Activated T-cell treated with anti-CD3 and anti-CD28 coated beads, Interleukin-2, amount 50 U/mL, for 4 hours (primary cell): ENCODE results near the gene ALDH8A1. TPM values are rescaled to one million over a fixed set of nuclear protein-coding genes. Genes with fewer than 3 reads are reported as not detected.
"Not testable (repeated sequence)": the region's sequence is repeated elsewhere in the genome, so short reads cannot be mapped to it uniquely, and the experiment has no call there.

Experiments used
- ATAC-seq, 2 donors: fragments of 200-7000 bp; cut with Tn5 transposase; one replicate each; pipeline ENCODE4 v1.10.0; 2021
- DNase-seq: peaks from one replicate; pipeline ENCODE4 v3.0.0-alpha.2; 2020
- H3K27me3 Mint-ChIP-seq: one replicate; pipeline ENCODE4 v1.8.0; 2021; ENCODE audit warnings: low read depth, mixed read lengths
- H3K36me3 Mint-ChIP-seq: one replicate; pipeline ENCODE4 v1.8.0; 2022; ENCODE audit warnings: mixed read lengths; ENCODE audit not compliant: insufficient read depth
- H3K4me1 Mint-ChIP-seq: one replicate; pipeline ENCODE4 v1.8.0; 2021; ENCODE audit warnings: low read depth, mixed read lengths
- H3K4me3 Mint-ChIP-seq: one replicate; pipeline ENCODE4 v1.8.0; 2021; ENCODE audit warnings: mild to moderate bottlenecking, moderate library complexity, mixed read lengths
- H3K9me3 Mint-ChIP-seq: one replicate; pipeline ENCODE4 v1.8.0; 2021; ENCODE audit warnings: mixed read lengths
- total RNA-seq, 3 donors: library from RNA; stranded (reverse); gene quantifications; one replicate each; pipeline ENCODE4 v1.2.1, GENCODE V29; 2021

The ALDH8A1 gene
- total RNA-seq, 3 donors from 2014 or later, result 0.25 to 0.29 TPM; not detected in 1

GRCh38 chr6:134910593-134910935 lies 39.3 kb downstream of the ALDH8A1 start:
- Mint-ChIP-seq H3K27me3 (peaks cover 5% of the 10 kb centered on the region), H3K4me3 (no peak overlapping the region), H3K36me3 (no peaks in the 10 kb centered on the region), H3K9me3 (peaks cover 2% of the 10 kb centered on the region), H3K4me1 (no peaks in the 10 kb centered on the region)
- DNase-seq (no peak), ATAC-seq (no peak)

DNA sequence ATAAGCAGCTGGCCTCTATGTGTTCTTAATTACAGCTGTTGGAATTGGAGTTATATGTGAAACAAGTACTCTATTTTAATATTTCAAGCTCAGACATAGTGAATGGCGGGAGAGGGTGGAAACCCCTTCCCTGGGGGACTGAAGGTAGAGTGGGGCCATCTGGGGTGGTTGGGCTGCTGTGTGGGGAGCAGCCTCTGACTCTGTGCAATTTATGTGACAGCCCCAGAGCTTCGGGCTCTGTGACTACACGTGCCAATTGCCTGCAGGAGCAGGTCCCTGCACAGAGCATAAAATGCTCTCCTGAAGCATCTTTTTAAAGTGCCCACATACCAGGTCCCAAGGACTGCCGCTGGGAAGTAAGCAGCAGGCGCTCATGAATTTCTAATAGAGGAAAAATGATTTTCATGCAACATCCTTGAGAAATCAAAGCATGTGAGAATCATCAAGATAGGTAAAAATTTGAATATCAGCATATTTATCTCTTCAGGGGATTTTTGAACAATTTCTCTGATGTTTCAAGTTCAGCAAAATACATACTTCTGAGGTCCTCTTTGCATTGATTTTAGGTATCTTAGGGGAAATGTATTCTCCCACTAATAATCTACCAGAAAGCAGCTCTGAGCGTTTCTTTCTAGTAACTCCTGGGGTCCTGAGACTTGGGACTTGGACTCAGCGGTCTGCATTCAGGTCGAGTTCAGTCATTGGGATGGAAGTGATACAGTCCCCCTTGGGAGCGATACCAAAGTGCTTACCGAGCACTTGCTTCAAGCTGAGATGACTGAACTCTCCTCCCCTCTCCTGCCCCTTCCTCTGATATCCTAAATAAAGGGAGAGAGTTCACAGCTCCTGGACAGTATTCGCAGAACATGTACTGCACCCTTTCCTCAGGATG lies 40.0 kb downstream of the ALDH8A1 start:
- H3K4me3 Mint-ChIP-seq, result no peak overlapping the region
- H3K36me3 Mint-ChIP-seq, result no peaks in the 10 kb centered on the region
- no peaks in the 10 kb centered on the region for H3K4me1 Mint-ChIP-seq
- H3K9me3 Mint-ChIP-seq, result peaks cover 3% of the 10 kb centered on the region
- no peak for DNase-seq
- H3K27me3 Mint-ChIP-seq, result peaks cover 5% of the 10 kb centered on the region
- no peak for ATAC-seq

DNA sequence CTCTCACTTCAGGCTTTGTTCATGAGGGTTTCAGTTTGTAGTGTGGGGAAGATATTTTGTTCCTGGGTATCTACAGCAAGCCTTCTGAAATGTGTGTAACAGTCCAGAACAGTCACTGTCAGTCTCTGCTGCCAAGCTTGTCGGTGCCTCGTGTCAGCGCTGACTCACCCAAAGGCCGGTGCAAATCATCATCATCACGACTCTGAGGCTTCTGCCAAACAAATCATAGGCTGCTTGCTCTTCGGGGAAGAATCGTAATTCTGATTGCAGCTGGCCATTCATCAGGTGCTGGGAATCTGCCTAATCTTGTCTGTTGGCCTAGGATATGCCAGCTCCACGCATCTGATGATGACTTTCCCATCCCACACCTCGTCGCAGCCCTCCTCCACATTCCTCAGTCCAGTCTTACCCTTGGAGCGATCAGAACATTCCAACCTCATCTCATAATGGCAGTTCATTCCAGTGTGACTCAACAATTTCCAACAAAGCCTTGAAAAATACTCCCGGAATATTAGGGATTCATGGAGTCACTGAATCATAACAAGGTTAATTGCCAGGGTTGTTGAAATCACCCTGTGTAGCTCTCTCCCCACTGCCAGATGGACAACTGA lies 40.9 kb downstream of the ALDH8A1 start:
- Mint-ChIP-seq H3K4me1 (no peaks in the 10 kb centered on the region), H3K36me3 (no peaks in the 10 kb centered on the region), H3K4me3 (no peak overlapping the region), H3K27me3 (peaks cover 5% of the 10 kb centered on the region), H3K9me3 (peaks cover 3% of the 10 kb centered on the region)
- no peak for DNase-seq
- no peak for ATAC-seq

DNA sequence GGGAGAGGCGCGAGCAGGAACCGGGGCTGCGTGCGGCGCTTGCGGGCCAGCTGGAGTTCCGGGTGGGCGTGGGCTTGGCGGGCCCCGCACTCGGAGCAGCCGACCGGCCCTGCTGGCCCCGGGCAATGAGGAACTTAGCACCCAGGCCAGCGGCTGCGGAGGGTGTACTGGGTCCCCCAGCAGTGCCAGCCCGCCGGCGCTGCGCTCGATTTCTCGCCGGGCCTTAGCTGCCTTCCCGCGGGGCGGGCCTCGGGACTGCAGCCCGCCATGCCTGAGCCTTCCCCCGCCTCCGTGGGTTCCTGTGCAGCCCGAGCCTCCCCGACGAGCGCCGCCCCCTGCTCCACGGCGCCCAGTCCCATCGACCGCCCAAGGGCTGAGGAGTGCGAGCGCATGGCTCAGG lies 45.2 kb downstream of the ALDH8A1 start:
- not testable (repeated sequence) for ATAC-seq

GRCh38 chr6:134903448-134903847 lies 46.5 kb downstream of the ALDH8A1 start:
- ATAC-seq, result no peak
- H3K4me1 Mint-ChIP-seq, result no peaks in the 10 kb centered on the region

More for the DNA sequence above, 45.2 kb downstream of the ALDH8A1 start:
- H3K27me3 Mint-ChIP-seq, DNase-seq, H3K36me3 Mint-ChIP-seq, H3K9me3 Mint-ChIP-seq, H3K4me3 Mint-ChIP-seq, H3K4me1 Mint-ChIP-seq: not testable (repeated sequence)

GRCh38 chr6:134902936-134903335 lies 47.0 kb downstream of the ALDH8A1 start:
- no peak overlapping the region for H3K4me3 Mint-ChIP-seq
- H3K4me1 Mint-ChIP-seq, result no peaks in the 10 kb centered on the region
- no peaks in the 10 kb centered on the region for H3K27me3 Mint-ChIP-seq
- no peaks in the 10 kb centered on the region for H3K36me3 Mint-ChIP-seq
- ATAC-seq (no peak), DNase-seq (no peak)
- H3K9me3 Mint-ChIP-seq, result peaks cover 3% of the 10 kb centered on the region

More at GRCh38 chr6:134903448-134903847, 46.5 kb downstream of the ALDH8A1 start:
- peaks cover 3% of the 10 kb centered on the region for H3K9me3 Mint-ChIP-seq
- no peak for DNase-seq
- H3K27me3 Mint-ChIP-seq, result no peaks in the 10 kb centered on the region
- H3K4me3 Mint-ChIP-seq, result no peak overlapping the region
- H3K36me3 Mint-ChIP-seq, result no peaks in the 10 kb centered on the region

DNA sequence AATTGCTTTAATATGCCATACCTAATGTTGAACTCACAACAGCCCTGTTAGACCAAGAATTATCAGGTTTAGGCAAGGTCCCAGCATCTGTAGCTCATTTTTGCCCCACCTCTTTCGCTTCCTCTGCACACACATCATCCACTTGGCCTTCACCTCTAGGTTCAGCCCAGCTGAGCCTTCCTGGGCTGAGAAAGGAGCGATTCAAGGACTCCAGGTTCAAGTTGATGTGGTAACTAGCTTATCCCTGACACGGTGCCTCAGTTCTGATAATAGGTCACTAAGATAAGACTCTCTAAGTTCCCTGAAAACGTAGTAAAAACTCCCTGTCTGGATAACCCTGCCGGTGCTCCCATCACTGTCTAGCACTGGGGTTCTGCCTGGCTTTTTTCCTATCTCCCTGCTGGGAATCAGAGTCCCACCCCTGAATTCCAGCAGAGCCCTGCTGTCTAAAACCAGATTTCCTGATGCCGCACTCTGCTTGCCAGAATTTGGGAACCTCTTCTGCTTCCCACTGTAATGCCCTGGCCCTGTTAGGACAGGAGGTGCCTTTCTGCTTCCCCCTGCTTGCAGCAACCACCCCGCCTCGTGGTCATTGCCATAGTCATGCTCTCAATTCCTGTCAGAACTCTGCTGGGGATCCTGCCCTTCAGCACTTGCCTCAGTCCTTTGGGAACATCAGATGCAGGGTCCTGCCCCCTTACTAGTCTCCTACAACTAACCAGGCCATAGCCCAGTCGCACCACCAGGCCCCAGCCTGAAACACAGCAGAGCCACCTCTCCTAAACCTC lies 47.6 kb downstream of the ALDH8A1 start:
- Mint-ChIP-seq H3K36me3 (no peaks in the 10 kb centered on the region), H3K9me3 (peaks cover 3% of the 10 kb centered on the region), H3K27me3 (no peaks in the 10 kb centered on the region), H3K4me3 (no peak overlapping the region), H3K4me1 (no peaks in the 10 kb centered on the region)
- ATAC-seq, result no peak
- no peak for DNase-seq

DNA sequence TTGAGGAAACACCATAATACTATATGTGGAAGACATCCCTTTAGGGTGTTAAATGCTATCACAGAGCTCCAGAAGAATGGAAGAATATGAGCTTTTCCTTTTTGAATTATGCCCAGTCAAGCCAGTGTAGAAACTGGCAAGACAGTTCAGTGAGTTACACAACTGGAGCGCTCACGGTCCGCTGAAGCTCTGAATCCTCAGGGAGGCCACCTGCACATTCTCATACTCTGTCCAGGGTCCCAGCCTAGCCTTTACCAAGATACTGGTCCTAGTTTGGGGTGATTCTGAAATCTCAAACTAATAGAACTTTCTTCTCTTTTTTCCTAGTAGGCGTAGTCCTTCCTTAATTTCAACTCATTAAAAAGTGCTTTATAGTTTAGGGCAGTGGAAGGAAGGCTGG lies 51.3 kb downstream of the ALDH8A1 start:
- Mint-ChIP-seq H3K27me3 (peaks cover 9% of the 10 kb centered on the region), H3K36me3 (no peaks in the 10 kb centered on the region), H3K9me3 (no peaks in the 10 kb centered on the region), H3K4me3 (no peak overlapping the region), H3K4me1 (no peaks in the 10 kb centered on the region)
- DNase-seq (no peak), ATAC-seq (no peak)

- H3K4me1 Mint-ChIP-seq, H3K27me3 Mint-ChIP-seq, ATAC-seq, H3K9me3 Mint-ChIP-seq, H3K4me3 Mint-ChIP-seq, DNase-seq, H3K36me3 Mint-ChIP-seq: not testable (repeated sequence)
These were observed 51.7 kb downstream of the ALDH8A1 start for GRCh38 chr6:134898166-134898565.

DNA sequence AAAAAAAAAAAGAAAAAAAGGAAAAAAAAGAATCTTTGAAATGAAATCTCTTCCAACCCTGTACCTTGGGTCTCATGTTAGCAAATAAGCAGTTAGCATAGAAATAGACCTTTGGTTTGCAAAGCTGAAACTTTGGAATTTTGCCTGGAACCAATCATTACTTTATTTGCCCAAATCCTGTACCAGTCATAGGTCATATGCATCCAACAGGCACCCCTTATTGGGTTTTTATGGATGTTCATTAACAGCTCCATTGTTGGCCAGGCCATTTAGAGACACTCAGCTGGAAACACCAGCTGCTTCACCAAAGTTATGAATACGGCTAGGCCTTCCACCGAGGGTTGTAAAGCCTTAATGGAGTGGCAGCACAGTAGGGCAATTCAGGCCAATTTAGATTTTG lies 53.0 kb downstream of the ALDH8A1 start:
- peaks cover 12% of the 10 kb centered on the region for H3K27me3 Mint-ChIP-seq
- ATAC-seq, result no peak
- DNase-seq, result no peak
- no peaks in the 10 kb centered on the region for H3K36me3 Mint-ChIP-seq
- H3K9me3 Mint-ChIP-seq, result peaks cover 6% of the 10 kb centered on the region
- H3K4me1 Mint-ChIP-seq, result no peaks in the 10 kb centered on the region
- H3K4me3 Mint-ChIP-seq, result no peak overlapping the region

DNA sequence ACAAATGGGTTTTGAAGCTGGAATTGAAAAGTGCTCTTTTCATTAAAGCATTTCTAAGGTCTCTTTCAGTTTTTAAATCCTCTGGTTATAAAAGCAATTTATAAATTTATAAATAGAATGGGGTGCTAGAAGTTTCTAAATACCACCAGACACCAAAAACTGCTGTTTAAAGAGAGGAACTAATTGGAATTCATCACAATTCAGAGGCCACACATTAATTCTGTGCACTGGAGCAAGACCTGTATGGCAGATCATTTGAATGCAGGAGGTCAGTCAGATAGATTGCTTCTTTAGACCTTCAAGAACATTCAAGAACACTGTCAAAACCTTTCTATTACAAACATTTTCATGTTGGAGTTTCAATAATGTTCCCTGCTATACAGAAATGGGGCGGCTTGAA lies 55.1 kb downstream of the ALDH8A1 start:
- no peaks in the 10 kb centered on the region for H3K36me3 Mint-ChIP-seq
- H3K27me3 Mint-ChIP-seq, result peaks cover 14% of the 10 kb centered on the region
- H3K4me1 Mint-ChIP-seq, result no peaks in the 10 kb centered on the region
- ATAC-seq (no peak), DNase-seq (no peak)
- H3K9me3 Mint-ChIP-seq, result peaks cover 8% of the 10 kb centered on the region
- H3K4me3 Mint-ChIP-seq, result no peak overlapping the region

- H3K36me3 Mint-ChIP-seq, result no peaks in the 10 kb centered on the region
- no peaks in the 10 kb centered on the region for H3K4me1 Mint-ChIP-seq
These were observed 57.5 kb downstream of the ALDH8A1 start for GRCh38 chr6:134892362-134892761.

DNA sequence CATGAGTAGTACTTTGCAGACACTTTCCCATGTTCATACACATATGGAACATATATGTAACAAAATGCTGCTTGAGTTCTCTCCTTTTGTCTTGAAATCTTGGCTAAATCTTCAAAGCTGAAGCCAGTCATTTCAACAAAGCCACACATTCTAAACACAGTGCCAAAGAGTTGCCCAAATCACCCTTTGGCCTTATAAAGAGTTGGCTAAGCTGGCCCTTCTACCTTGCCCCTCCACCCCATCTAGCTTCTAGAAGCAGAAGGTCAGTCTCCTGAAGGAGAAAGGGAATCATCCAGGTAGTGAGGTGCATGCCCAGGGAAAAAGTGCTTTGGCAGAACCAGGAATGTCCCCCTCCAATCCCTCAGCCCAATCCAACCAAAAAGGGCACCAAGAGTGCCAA lies 58.3 kb downstream of the ALDH8A1 start:
- H3K9me3 Mint-ChIP-seq, result peaks cover 8% of the 10 kb centered on the region
- H3K4me3 Mint-ChIP-seq, result no peak overlapping the region
- no peaks in the 10 kb centered on the region for H3K4me1 Mint-ChIP-seq
- DNase-seq (no peak), ATAC-seq (no peak)
- H3K27me3 Mint-ChIP-seq, result peaks cover 14% of the 10 kb centered on the region
- no peaks in the 10 kb centered on the region for H3K36me3 Mint-ChIP-seq

More at GRCh38 chr6:134892362-134892761, 57.5 kb downstream of the ALDH8A1 start:
- DNase-seq (no peak), ATAC-seq (no peak)
- Mint-ChIP-seq H3K9me3 (peaks cover 8% of the 10 kb centered on the region), H3K27me3 (peaks cover 14% of the 10 kb centered on the region), H3K4me3 (no peak overlapping the region)

DNA sequence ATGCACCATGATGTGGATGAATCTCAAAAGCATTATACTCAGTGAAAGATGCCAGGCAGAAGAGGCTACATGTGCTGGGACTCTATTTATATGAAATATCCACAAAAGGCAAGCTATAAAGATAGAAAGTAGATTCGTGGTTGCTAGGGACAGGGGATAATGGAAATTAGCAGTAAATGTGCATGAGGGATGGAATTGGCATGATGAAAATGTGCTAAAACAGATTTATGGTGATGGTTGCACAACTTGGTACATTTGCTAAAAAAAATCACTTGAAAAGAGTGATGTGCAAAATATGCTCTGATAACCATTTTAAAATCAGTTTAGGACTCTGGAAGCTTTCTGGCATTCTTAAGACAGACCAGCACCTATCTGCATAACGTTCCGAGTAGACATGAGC lies 61.6 kb downstream of the ALDH8A1 start:
- Mint-ChIP-seq H3K27me3 (peaks cover 7% of the 10 kb centered on the region), H3K9me3 (peaks cover 8% of the 10 kb centered on the region), H3K36me3 (no peaks in the 10 kb centered on the region), H3K4me3 (no peak overlapping the region), H3K4me1 (no peaks in the 10 kb centered on the region)
- no peak for ATAC-seq
- DNase-seq, result no peak
